Measurements from ENCODE around the gene ZNF343.

The ZNF343 gene

DNA sequence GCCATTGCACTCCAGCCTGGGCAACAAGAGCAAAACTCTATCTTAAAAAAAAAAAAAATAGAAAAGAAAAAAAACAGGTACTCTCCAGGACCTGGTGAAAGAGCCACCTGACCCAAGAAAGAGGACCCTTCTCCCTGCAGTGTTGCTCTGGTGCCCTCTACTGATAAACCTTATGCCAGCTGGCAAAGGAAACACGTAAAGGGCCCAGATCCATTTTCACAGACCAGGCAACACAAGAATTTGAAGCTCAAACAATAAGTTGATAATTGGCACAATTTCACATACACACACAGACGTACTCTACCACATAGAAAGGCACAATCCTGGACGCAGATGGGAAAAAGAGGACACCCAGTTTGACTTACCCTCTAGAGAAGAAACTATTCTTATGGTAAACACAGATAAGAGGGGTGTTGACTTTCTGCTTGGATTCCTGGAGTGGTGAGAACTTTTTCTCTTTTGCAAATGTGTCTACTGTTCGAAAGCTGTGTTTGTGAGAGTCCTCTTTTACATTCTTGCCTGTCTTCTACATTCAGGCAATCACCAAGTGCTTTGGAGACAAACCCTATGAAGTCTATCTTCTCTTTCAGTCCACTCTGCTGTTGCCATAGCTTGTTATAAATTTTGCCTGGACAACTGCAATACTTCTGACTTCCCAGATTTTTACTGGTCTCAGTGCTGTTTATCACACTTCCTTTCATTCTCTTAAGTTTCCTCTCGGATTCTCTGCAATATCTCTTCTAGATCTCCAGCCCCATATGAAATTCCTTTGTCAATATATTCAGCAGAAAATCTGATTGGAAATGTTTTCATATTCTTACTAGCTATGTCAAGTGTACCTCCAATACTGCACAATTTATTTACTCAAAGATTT is 31.7 kb downstream of the ZNF343 start:
- DNase-seq (ENCODE audit: low read depth in 1 of 2, low spot score in 1 of 2), result peak in 1 of 2 experiments; percentile 77
- in situ Hi-C loops (cut with HindIII; ENCODE audit: low pct_unique_long_range_greater_than_20kb, low sequenced_read_pairs), result no loop called here
- no peak for TF ChIP-seq JUND (IDR thresholded peaks at IDR 0.05; ENCODE audit: low read depth)

DNA sequence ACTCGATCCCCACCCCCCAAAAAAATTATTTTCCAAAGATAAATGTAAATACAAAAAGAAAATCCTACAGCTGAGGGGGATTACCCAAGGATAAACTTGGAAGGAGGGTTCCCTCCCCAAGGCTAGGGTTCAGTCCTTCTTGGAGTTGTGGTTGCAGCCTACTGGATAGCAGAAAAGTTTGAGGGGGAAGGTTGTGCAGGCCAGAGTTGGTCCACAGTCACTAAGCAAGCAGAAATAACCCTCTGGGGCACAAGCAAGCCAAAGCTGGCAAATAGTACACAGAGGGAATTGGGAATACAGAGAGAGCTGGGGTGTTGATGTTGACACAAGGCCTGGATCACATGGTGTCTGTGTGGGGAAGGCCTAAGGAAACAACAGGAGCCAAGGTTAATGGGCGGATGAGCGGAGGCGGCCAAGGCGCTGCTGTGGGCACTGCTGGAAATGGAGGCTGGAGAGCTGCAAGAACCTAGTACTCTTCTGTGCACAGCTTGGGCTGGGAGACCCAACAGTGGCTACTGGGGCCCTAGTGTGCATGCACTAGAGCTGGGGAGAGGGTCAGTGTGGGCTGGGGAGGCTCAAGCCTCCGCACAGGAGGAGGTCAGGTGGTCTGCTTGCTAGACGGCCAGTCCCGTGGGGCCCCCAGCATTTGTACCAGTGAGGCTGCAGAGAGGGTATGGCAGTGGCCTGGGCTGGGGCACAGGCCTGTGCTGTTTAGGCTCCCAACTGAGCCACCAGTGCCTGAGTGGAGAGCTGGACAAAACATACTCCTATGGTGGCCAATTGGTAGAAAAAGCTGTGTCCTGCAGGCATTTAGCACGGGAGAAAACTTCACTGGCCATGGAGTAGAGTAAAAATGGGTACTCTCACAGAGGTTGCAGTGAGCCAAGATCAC is 32.6 kb downstream of the ZNF343 start:
- peak in 1 of 2 experiments; percentile 91 for DNase-seq (ENCODE audit: low read depth in 1 of 2, low spot score in 1 of 2)
- in situ Hi-C loops (cut with HindIII; ENCODE audit: low pct_unique_long_range_greater_than_20kb, low sequenced_read_pairs), result no loop called here
- TF ChIP-seq JUND (IDR thresholded peaks at IDR 0.05; ENCODE audit: low read depth), result no peak

DNA sequence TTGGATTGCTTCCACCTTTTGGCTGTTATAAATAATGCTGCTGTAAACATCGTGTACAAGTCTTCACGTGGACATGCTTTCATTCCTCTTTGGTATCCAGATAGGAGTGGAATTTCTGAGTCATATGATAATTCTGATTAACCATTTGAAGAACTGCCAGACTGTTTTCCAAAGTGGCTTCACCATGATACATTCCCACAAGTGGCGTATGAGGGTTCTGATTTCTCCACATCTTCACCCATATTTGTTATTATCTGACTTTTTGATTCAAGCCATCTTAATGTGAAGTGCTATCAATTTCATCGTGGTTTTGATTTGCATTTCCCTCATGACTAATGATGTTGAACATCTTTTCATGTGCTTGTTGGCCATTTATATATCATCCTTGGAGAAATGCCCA is 35.2 kb downstream of the ZNF343 start:
- DNase-seq (ENCODE audit: low read depth in 1 of 2, low spot score in 1 of 2), result no peak
- in situ Hi-C loops (cut with HindIII; ENCODE audit: low pct_unique_long_range_greater_than_20kb, low sequenced_read_pairs), result no loop called here
- no peak for TF ChIP-seq JUND (IDR thresholded peaks at IDR 0.05; ENCODE audit: low read depth)

DNA sequence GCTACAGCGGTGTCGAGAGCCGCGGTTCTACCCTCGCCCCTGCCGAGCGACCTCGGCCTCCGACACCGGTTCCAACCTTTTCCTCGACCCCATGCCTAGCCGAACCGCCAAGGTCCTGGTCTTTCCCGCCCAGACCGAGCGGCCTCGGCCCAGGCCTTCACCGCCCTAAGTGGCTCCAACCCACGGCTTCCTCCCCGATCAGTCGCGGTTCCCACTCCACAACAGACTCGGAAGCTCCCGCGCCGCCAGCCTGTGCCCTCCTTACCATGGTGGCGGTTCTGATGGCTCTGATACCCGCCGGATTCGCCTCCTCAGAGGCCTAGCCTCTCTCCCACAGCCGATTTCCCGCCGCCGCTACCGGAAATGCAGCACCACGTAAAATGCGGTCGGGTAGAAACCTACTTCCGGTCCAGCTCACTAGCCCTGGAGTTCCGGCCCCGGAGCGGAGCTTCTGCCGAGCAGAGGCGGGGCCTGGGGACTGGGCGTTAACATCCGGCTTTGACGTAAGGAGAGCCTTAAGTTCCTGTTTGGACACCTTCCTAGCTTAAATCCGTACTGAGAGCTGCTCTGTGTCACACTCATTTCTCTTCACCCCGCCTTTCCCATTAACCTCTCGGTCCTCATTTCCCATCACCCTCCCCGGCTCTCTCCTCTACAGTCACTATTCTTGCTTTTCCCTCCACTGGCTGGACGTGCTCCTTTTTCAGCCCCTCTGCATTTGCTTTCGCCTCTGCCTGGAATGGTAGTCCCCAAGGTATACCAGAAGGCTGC is 38.1 kb downstream of the ZNF343 start, which contains the start of gene SNRPB:
Gene SNRPB, minus strand, starts transcription at position 367 of the 771 bp plus-strand sequence. Its CDS starts 99 bp downstream, at position 268.
- in situ Hi-C loops (cut with HindIII; ENCODE audit: low pct_unique_long_range_greater_than_20kb, low sequenced_read_pairs), result no loop called here
- 0 out of 2 replicates have a peak, but pooled peaks have one; percentile 23 for TF ChIP-seq JUND (IDR thresholded peaks at IDR 0.05; ENCODE audit: low read depth)
- peak; percentile 91 to 99 for DNase-seq (ENCODE audit: low read depth in 1 of 2, low spot score in 1 of 2)

DNA sequence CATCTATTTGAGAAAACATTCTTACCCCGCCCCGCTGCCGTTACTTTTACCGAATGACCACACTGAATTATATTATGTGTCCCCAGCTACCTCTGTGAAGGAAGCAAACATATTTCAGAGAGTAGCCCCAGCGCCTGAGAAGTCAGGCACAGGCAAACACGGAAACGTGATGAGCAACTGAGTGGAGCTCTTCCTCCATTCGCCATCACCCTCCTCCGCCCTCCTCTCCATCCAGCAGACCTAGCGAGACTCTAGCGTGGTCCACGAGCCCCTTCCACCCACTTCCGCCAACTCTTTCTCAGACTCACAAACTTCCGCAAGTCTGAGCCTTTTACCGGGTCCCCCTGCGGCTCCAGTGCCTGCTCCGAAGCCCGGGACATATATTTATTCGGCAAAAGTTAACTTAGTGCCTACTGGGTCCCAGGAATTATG is 38.7 kb downstream of the ZNF343 start:
- no peak for TF ChIP-seq JUND (IDR thresholded peaks at IDR 0.05; ENCODE audit: low read depth)
- DNase-seq (ENCODE audit: low read depth in 1 of 2, low spot score in 1 of 2), result peak; percentile 43 to 55
- in situ Hi-C loops (cut with HindIII; ENCODE audit: low pct_unique_long_range_greater_than_20kb, low sequenced_read_pairs), result no loop called here

DNA sequence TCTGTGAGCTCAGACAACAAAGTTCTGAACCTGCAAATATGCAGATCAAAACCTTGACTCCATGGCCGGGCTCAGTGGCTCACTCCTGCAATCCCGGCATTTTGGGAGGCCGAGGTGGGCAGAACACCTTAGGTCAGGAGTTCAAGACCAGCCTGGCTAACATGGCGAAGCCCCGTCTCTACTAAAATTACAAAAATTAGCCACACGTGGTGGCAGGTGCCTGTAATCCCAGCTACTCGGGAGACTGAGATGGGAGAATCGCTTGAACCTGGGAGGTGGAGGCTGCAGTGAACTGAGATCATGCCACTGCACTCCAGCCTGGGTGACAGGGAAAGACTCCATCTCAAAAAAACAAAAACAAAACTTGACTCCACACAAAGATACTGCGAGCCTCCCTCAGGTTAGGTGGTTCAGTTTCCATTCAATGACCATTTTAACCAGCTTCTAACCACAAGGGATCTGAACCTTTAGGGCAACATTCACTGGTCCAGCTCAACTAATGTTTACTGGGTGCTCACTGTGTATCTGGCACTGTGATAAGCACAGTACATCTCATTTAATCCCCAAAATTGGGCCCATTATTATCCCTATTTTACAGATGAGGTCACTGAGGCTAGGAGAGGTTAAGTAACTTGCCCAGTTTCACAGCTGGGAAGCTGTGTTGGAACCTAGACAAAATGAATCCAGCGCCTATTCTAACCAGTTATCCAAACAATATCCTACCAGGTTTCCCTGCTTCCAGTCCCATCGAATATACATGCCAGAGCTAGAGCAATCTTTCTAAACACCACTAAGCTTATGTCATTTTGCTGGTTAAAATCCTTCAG is 39.9 kb downstream of the ZNF343 start:
- no peak for TF ChIP-seq JUND (IDR thresholded peaks at IDR 0.05; ENCODE audit: low read depth)
- no peak for DNase-seq (ENCODE audit: low read depth in 1 of 2, low spot score in 1 of 2)
- in situ Hi-C loops (cut with HindIII; ENCODE audit: low pct_unique_long_range_greater_than_20kb, low sequenced_read_pairs), result no loop called here

DNA sequence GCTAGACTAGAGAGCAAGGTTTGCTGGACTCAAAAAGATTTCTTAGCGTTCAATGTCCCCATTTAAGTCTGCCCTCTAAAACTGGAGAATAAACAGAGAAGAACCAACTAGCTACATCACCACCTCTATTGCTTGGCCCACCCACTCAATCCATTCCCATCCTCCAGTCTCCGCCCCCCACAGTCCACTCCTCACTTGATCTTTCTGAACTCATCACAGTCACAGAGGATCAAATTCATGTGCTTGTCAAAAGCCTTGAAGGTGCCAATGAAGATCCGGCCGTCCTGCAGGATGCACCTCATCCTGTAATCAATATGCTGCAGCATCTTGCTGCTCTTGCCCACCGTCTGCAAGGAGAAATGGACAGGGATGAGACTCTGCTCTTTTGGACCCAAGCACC is 41.3 kb downstream of the ZNF343 start:
- DNase-seq (ENCODE audit: low read depth in 1 of 2, low spot score in 1 of 2), result no peak
- in situ Hi-C loops (cut with HindIII; ENCODE audit: low pct_unique_long_range_greater_than_20kb, low sequenced_read_pairs), result no loop called here

DNA sequence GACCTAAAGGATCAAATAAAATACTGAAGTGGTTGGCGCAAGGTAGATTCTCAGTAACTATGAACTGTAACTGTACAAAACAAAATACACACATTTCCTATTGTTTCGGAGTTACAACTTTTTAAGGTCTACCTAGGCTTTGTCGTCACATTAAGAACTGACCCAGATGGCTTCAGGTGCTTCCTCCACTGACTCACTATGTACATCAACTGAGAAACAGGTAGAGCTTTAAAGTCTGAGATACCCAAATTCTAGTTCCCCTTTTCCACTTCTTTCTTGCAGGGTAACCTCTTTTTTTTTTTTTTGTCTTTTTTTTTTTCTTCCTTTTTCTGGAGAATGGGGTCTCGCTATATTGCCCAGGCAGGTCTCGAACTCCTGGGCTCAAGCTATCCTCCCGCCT is 43.6 kb downstream of the ZNF343 start:
- no peak for DNase-seq (ENCODE audit: low read depth in 1 of 2, low spot score in 1 of 2)
- in situ Hi-C loops (cut with HindIII; ENCODE audit: low pct_unique_long_range_greater_than_20kb, low sequenced_read_pairs), result no loop called here
- TF ChIP-seq JUND (IDR thresholded peaks at IDR 0.05; ENCODE audit: low read depth), result no peak

More for the DNA sequence above, 41.3 kb downstream of the ZNF343 start:
- no peak for TF ChIP-seq JUND (IDR thresholded peaks at IDR 0.05; ENCODE audit: low read depth)

DNA sequence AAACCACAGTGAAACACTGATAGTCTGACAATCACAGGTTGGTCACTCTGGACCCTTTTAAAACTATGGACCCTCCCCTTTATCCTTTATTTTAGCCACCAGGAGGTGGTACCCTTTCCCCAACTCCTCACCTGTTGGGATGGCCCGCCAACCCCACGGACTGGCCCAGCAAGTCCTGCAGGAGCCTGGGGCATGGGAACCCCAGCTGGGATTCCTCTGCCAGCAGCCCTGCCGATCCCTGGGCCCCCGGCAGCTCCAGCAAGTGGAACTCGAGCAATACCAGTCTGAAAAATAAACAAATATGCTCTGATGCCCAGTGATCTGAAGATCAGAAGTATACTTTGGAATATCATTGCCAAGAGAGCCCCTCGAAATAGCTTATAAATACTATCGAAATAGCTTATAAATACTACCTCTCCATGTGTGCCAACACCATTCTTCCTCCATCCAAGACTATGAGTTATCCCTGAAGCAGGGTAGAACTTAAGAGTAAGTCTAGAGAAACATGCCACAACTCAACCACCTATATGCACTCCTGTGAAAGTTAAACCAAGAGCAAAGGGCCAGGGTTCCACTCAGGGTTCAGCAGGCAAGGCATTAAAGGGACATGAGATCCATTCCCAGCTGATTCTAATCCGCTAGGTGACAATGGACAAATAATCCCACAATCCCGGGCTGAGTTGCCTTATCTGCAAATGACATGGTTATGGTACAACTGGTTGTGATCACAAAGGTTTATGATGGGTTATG is 44.9 kb downstream of the ZNF343 start:
- no peak for TF ChIP-seq JUND (IDR thresholded peaks at IDR 0.05; ENCODE audit: low read depth)
- peak in 1 of 2 experiments; percentile 55 for DNase-seq (ENCODE audit: low read depth in 1 of 2, low spot score in 1 of 2)
- in situ Hi-C loops (cut with HindIII; ENCODE audit: low pct_unique_long_range_greater_than_20kb, low sequenced_read_pairs), result no loop called here

DNA sequence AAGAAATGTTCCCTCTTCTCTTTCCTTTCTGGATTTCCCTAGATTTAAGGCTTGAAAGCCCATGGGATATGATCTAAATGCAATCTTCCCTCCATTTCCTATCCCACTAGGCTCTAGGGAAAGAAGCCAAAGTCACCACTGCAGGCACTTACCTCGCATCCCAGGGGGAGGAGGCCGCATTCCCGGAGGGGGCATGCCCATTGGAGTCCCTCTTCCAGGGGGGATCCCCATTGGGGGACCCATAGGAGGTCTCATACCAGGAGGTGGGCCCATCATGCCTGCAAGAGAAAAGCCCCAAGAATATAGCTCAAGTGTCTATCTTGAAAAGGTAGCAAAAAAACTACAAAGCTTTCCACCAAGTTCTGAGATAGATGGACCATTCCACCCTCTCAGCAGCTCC is 46.2 kb downstream of the ZNF343 start:
- in situ Hi-C loops (cut with HindIII; ENCODE audit: low pct_unique_long_range_greater_than_20kb, low sequenced_read_pairs), result no loop called here
- DNase-seq (ENCODE audit: low read depth in 1 of 2, low spot score in 1 of 2), result no peak
- TF ChIP-seq JUND (IDR thresholded peaks at IDR 0.05; ENCODE audit: low read depth), result no peak

Data from T47D (cell line).